Ishikawa (cell line): Measurements from ENCODE around the gene MRO.

ENCODE experiments used
- CEBPB ChIP-seq: IDR thresholded peaks from 2 replicates; pipeline ENCODE4 v1.6.1; 2012
- CREB1 ChIP-seq: IDR thresholded peaks from 2 replicates; pipeline ENCODE4 v1.6.1; 2012; ENCODE audit warnings: low read depth
- EGR1 ChIP-seq: IDR thresholded peaks from 2 replicates; pipeline ENCODE4 v1.6.1; 2012
- EP300 ChIP-seq: IDR thresholded peaks from 2 replicates; pipeline ENCODE4 v1.6.1; 2012; ENCODE audit warnings: borderline replicate concordance
- FOXM1 ChIP-seq: IDR thresholded peaks from 2 replicates; pipeline ENCODE4 v1.6.1; 2012; ENCODE audit warnings: low read depth, borderline replicate concordance
- MAX ChIP-seq: IDR thresholded peaks from 2 replicates; pipeline ENCODE4 v1.6.1; 2012
- NFIC ChIP-seq: IDR thresholded peaks from 2 replicates; pipeline ENCODE4 v1.6.1; 2012
- RAD21 ChIP-seq: IDR thresholded peaks from 2 replicates; pipeline ENCODE4 v1.6.1; 2012; ENCODE audit warnings: low read depth
- REST ChIP-seq: IDR thresholded peaks from 2 replicates; pipeline ENCODE4 v1.6.1; 2012; ENCODE audit warnings: low read depth, mild to moderate bottlenecking
- TAF1 ChIP-seq: IDR thresholded peaks from 2 replicates; pipeline ENCODE4 v1.6.1; 2012; ENCODE audit warnings: low read depth, mild to moderate bottlenecking
- TCF12 ChIP-seq: IDR thresholded peaks from 2 replicates; pipeline ENCODE4 v1.6.1; 2012; ENCODE audit warnings: low read depth
- TEAD4 ChIP-seq: IDR thresholded peaks from 2 replicates; pipeline ENCODE4 v1.6.1; 2012
- USF1 ChIP-seq: IDR thresholded peaks from 2 replicates; pipeline ENCODE4 v1.6.1; 2012
- YY1 ChIP-seq: IDR thresholded peaks from 2 replicates; pipeline ENCODE4 v1.6.1; 2012; ENCODE audit warnings: low read depth
- ZBTB7A ChIP-seq: IDR thresholded peaks from 2 replicates; pipeline ENCODE4 v1.6.1; 2012; ENCODE audit warnings: low read depth

The MRO gene

GRCh38 chr18:50819728-50820378 lies at the start of gene MRO:
TSS of gene MRO (minus strand) at chr18:50820016. CDS start at chr18:50809400, 10,616 bp downstream.
- TF ChIP-seq RAD21 (peak; percentile 99), ZBTB7A (peak; percentile 54; the same call in 1 of the 2 replicates), FOXM1 (no peak), CEBPB (no peak)

- no peak for TF ChIP-seq EGR1
- 0 out of 2 replicates have a peak, but pooled peaks have one; percentile 31 for TF ChIP-seq USF1
- no peak for TF ChIP-seq TCF12
These were observed 49.3 kb upstream of the MRO start for GRCh38 chr18:50869150-50869549.

- TF ChIP-seq RAD21: peak; percentile 46
- no peak for TF ChIP-seq NFIC
These were observed 46.9 kb upstream of the MRO start for GRCh38 chr18:50866765-50867164.

- TF ChIP-seq EGR1 (no peak), FOXM1 (no peak), TAF1 (no peak), EP300 (no peak), TCF12 (no peak), NFIC (no peak), YY1 (no peak), CEBPB (no peak), REST (no peak), USF1 (no peak), RAD21 (no peak), ZBTB7A (no peak), CREB1 (no peak), TEAD4 (no peak), MAX (no peak)
These were observed 44.1 kb upstream of the MRO start for GRCh38 chr18:50863840-50864375.

- TF ChIP-seq CREB1: no peak
- no peak for TF ChIP-seq ZBTB7A
- no peak for TF ChIP-seq RAD21
- TF ChIP-seq TCF12: no peak
- TF ChIP-seq MAX: no peak
- no peak for TF ChIP-seq YY1
- TF ChIP-seq FOXM1: no peak
- no peak for TF ChIP-seq REST
- no peak for TF ChIP-seq NFIC
- TF ChIP-seq USF1: no peak
- TF ChIP-seq EGR1: no peak
- no peak for TF ChIP-seq TEAD4
These were observed 42.6 kb upstream of the MRO start for GRCh38 chr18:50862401-50862800.

GRCh38 chr18:50861617-50862016 lies 41.8 kb upstream of the MRO start:
- no peak for TF ChIP-seq EGR1
- no peak for TF ChIP-seq CEBPB
- no peak for TF ChIP-seq CREB1
- no peak for TF ChIP-seq RAD21
- no peak for TF ChIP-seq FOXM1
- no peak for TF ChIP-seq ZBTB7A
- no peak for TF ChIP-seq MAX
- no peak for TF ChIP-seq TCF12
- TF ChIP-seq TEAD4: no peak
- no peak for TF ChIP-seq USF1
- no peak for TF ChIP-seq EP300
- TF ChIP-seq TAF1: no peak
- no peak for TF ChIP-seq YY1
- TF ChIP-seq NFIC: no peak
